SKM-1 (cell line): Measurements from ENCODE around the gene SHISAL1.

Experiments used
- DNase-seq: peaks from one replicate; lab custom pipeline; 2025; ENCODE audit not compliant: unreplicated experiment; lab: John Stamatoyannopoulos, UW

SHISAL1 gene

GRCh38 chr22:44281768-44282637, 30.7 kb downstream of the SHISAL1 start:
- DNase-seq, result no peak

GRCh38 chr22:44280665-44281188, 32.0 kb downstream of the SHISAL1 start:
- DNase-seq, result no peak

GRCh38 chr22:44279069-44279360, 33.7 kb downstream of the SHISAL1 start:
- no peak for DNase-seq

DNA sequence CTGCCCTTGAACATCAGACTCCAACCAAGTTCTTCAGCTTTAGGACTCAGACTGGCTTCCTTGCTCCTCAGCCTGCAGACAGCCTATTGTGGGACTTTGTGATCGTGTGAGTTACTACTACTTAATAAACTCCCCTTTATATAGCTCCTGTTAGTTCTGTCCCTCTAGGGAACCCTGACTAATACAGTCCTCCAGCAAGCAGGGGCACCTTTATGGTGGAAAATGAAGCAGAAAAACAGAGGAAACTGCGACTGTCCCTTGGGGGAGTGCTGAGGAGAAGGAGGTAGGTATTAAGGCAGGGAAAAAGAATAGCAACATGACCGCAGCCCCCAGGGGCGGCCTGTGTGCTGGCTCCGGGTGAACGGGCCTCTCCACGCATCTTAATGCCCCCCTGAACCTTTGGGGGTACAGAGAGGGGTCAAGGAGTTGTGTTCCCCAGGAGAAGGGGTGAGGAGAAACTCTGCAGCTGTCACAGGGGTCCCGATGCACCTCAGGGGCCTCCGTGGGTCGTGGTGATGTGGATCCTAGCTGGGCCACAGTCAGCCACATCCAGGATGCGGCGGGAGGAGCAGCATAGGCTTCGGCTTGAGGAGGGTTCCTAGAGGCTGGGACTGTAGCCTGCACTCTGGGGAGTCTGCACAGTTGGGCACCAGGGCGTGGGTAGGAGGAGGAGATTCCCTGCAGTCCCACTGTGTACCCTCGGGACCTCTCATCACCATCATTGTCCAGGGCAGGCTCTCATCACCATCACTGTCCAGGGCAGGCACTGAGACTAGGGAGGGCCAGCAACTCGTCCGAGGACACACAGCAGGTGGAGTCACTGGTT, 34.3 kb downstream of the SHISAL1 start:
- no peak for DNase-seq

- DNase-seq, result no peak
Measured at GRCh38 chr22:44277386-44278135, 35.2 kb downstream of the SHISAL1 start.

GRCh38 chr22:44276706-44277356, 35.9 kb downstream of the SHISAL1 start:
- DNase-seq, result no peak

- no peak for DNase-seq
Measured at GRCh38 chr22:44276041-44276440, 36.7 kb downstream of the SHISAL1 start.

DNA sequence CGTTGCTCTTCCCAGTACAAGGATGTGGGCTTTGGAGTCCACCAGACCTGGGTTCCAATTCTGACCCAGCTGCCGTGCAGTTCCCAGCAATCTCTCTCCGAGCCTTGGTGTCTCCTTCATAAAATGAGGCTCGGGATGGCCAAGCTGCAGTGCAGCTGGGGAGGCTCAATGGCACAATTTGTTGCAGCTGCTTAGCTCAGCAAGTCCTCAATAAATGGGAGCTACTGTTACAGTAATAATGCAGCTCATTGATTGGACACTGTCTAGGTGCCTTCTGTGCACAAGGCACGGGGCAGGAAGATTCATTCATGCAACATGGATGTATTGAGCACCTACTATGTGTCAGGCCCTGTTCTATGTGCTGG, 37.1 kb downstream of the SHISAL1 start:
- DNase-seq, result no peak

DNA sequence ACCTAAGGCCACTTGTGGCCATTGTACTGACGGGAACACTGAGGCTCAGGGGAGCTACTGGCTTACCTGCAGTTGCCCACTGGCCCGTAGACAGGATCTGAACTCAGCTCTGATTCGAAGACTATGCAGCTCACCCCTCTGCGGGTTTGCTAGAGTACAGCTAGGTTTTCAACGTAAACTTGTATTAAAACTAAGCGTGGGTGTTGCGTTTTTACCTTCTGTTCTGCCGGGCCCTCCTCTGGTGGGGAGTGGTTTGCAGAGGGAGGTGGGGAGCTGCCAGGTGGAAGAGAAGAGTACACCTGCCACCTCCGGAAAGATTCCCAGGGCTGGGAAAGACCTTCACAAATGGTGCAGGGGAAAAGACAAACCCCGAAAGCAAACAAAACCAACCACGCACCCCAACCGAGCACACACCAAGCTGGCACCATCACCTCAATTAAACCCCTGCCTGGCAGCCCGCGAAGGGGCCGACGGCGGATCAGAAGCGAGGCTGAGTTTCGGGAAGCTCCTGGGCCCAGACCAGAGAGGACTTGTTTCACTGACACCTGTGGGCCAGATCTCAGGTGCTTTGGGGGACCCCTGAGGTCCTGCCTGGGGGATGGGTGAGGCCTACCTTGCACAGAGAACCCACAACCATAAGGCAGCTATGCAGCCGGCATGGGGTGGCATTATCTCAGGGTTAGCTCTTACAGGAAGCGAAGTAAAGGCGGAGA, 37.7 kb downstream of the SHISAL1 start:
- DNase-seq, result no peak

DNA sequence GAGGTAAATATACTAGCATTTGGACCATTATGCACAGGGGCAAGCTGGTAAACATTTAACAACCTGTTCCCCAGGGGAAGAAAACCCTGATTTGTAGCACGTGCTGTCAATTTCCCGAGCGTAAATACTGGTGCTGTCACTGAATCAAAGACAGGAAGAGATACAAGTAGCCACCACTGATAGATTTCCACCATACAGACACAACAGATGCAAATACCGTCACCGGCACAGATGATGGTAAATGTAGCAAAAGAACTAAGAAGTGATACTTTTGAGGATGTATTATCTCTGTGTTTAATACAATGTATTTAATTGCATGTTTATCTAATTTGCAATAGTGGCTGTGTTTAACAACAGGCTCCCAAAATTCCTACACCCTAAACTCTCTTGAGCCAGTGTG, 39.6 kb downstream of the SHISAL1 start:
- DNase-seq, result no peak

- DNase-seq, result no peak
Measured at GRCh38 chr22:44272401-44272771, 40.4 kb downstream of the SHISAL1 start.

DNA sequence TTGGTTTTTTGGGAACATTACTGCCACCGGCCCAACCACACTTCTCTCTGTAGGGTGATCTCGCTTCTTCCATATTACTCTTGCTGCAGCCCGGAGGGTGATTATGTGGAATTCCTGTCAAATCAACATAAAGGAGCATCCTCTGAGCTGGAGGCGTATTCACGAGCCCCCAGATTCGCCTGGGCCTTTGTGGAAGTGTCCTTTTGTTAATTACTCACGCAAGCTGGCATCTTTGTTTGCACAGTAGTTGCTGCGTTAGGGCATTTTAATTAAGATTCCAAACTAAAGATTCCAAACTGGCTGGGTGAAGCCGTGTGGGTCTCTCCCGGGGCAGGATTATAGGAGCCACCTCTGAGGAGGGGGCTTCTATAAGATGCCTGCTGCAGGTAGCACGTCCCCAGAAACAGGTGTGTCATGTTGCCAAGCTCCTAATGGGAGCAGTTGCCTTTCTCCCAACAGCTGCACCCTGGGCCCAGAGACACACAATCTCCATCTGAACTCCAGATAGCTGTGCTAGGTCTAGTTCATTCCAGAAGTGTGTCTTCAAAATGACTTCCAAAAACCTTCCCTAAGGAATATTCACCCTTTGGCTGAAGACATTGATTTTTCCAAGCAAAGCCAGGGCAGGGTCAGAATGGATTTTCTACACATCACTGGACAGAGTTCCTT, 40.9 kb downstream of the SHISAL1 start:
- no peak for DNase-seq

GRCh38 chr22:44271010-44271500, 41.7 kb downstream of the SHISAL1 start:
- DNase-seq, result no peak

DNA sequence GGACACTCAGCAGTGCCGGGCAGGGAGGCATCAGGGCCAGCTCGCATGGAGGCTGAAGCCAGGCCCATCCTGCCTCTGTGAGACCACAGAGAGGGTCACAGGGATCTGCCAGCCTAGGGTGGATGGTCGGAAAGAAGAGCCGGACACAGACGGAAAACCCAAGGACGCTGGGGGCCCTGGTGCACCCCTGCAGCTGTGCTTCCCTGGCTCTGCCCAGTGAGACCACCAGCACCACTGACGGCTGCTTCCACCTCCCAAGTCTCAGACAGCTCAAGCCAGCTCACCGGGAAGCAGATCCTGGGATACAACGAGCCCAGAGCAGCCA, 42.2 kb downstream of the SHISAL1 start:
- no peak for DNase-seq

- DNase-seq, result no peak
Measured at GRCh38 chr22:44269757-44270555, 42.8 kb downstream of the SHISAL1 start.

GRCh38 chr22:44269117-44269498, 43.6 kb downstream of the SHISAL1 start:
- DNase-seq, result no peak

DNA sequence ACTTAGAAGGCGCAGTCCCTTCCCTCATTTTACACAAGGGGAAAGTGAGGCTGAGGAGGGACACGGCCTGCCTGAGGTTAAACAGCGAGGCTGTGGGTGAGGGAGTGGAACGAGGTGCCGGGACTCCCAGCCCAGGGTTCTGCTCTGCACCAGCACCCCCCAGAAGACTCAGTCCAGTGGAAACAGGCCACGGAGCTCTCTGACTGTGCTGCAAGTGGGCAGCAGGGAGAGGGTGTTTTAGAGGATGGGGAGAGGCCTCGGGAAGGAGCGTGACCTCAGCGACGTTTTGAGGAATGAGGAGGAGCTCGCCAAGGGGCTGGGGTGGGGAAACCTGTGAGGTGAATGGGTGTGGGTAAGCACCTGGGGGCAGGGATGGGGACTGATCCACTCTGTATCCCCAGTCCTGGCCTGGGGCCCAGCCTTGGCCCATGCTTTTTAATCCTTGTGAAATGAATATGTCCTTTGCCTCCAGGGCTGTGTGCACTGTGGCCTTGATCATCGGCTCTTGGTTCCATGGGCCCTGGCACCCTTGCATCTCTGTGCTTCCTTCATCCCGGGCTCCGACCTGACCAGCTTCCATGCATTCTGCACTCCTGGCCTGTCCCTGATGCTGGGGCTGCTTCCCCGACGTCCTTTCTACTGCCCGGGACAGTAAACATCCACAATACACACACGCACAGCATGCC, 44.2 kb downstream of the SHISAL1 start:
- DNase-seq, result no peak

DNA sequence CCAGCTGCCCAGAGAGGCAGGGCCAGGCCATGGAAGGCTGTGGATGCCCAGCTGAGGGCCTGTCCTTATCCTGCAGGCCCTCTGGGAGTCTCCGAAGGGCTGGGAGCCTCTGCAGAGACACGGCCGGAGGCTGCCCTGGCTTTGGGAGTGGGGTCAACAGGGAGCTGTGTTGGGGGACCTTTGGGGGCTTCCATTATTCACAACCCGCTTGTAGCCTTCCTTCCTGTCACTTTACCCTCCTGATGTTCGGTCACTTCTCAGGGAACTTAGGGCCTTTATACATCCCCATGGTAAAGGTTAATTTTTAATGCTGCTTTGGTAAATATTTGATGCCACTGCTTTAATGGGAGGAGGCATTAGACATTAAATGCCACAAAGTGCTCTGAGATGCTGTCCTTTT, 44.9 kb downstream of the SHISAL1 start:
- DNase-seq, result no peak
